Measurements from ENCODE around the gene TBX1. TPM values are rescaled to one million over a fixed set of nuclear protein-coding genes. Genes with fewer than 3 reads are reported as not detected.

Gene TBX1
- total and polyA plus RNA-seq, 2 of the 13 experiments (the other 11 are each of a cell fraction or from before 2014, with no cell fraction given): not detected

GRCh38 chr22:19723232-19723982 is 37.2 kb upstream of the TBX1 start, which contains the start of gene GP1BB (continued):
- TF ChIP-seq POGZ (CRISPR knock-in tag; IDR thresholded peaks at IDR 0.05) (no peak), PHF21A (CRISPR knock-in tag; IDR thresholded peaks at IDR 0.05) (peak; percentile 52; the same call in 1 of the 2 replicates), ATF4 (CRISPR knock-in tag; IDR thresholded peaks at IDR 0.05) (peak in 1 of 2 experiments; percentile 51; a peak in 1 of 4 replicates), ZNF446 (CRISPR knock-in tag; IDR thresholded peaks at IDR 0.05) (peak; percentile 75; the same call in 1 of the 2 replicates), ZNF792 (CRISPR knock-in tag; IDR thresholded peaks at IDR 0.05) (peak; percentile 99), CBX2 (IDR thresholded peaks at IDR 0.05; ENCODE audit: low read depth, low read length) (no peak), CBX2 (CRISPR knock-in tag; IDR thresholded peaks at IDR 0.05; ENCODE audit: low read depth) (no peak), POLR2G (IDR thresholded peaks at IDR 0.05; ENCODE audit: low read depth, low read length) (no peak), ZNF503 (CRISPR knock-in tag; IDR thresholded peaks at IDR 0.05) (no peak), KLF11 (CRISPR knock-in tag; IDR thresholded peaks at IDR 0.05) (no peak), HOXA7 (CRISPR knock-in tag; IDR thresholded peaks at IDR 0.05) (no peak), HOXA9 (CRISPR knock-in tag; IDR thresholded peaks at IDR 0.05; ENCODE audit: borderline replicate concordance) (peak; percentile 63; the same call in 1 of the 2 replicates), ZSCAN22 (CRISPR knock-in tag; IDR thresholded peaks at IDR 0.05) (no peak), CBX5 (CRISPR knock-in tag; IDR thresholded peaks at IDR 0.05; ENCODE audit: borderline replicate concordance) (0 out of 2 replicates have a peak, but pooled peaks have one; percentile 13), ZNF549 (CRISPR knock-in tag; IDR thresholded peaks at IDR 0.05) (no peak), GATA4 (IDR thresholded peaks at IDR 0.05; ENCODE audit: borderline replicate concordance, low read depth) (no peak), HNRNPK (IDR thresholded peaks at IDR 0.05; ENCODE audit: low read depth, low read length, poor library complexity, severe bottlenecking) (peak; percentile 30), ZC3H13 (CRISPR knock-in tag; IDR thresholded peaks at IDR 0.05) (peak; percentile 46; the same call in 1 of the 2 replicates), TFDP2 (CRISPR knock-in tag; IDR thresholded peaks at IDR 0.05) (peak; percentile 41; the same call in 1 of the 2 replicates), RNF2 (conservative IDR thresholded peaks at IDR 0.05; ENCODE audit: low read depth) (peak; percentile 75), IRX3 (CRISPR knock-in tag; IDR thresholded peaks at IDR 0.05; ENCODE audit: borderline replicate concordance, low read depth) (no peak), AGO2 (optimal IDR thresholded peaks at IDR 0.05; ENCODE audit: low read depth, low read length) (no peak), ZNF678 (CRISPR knock-in tag; IDR thresholded peaks at IDR 0.05) (0 out of 2 replicates have a peak, but pooled peaks have one; percentile 27), IRF1 (CRISPR knock-in tag; IDR thresholded peaks at IDR 0.05; ENCODE audit: low read depth) (peak; percentile 45; the same call in 1 of the 2 replicates), ZNF709 (CRISPR knock-in tag; IDR thresholded peaks at IDR 0.05) (peak; percentile 61; the same call in 1 of the 2 replicates), NPAS2 (CRISPR knock-in tag; IDR thresholded peaks at IDR 0.05; ENCODE audit: borderline replicate concordance) (no peak)
